ENCODE data around the gene LIMK1. TPM values are rescaled to one million over a fixed set of nuclear protein-coding genes. Genes with fewer than 3 reads are reported as not detected.

Gene LIMK1
- total and polyA plus RNA-seq, 5 donors from 2014 or later = 1.7 to 14.4 (median 2.8) TPM

DNA sequence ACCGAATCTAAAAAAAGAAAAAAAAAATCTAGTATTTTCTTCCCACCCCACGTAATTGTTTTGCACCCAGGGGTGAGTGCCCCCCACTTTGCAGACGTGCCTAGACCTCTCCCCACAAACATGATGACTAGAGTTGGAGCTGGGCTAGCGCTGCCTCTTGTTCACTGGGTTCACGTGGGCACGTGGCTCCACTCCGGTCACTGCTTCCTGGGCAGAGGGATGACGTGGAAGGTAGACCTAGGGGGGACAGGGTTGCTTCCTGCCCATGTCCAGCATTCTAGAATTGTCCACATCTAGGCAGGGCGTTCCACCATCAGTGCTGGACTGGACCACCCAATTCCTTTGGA is 861 bp upstream of the LIMK1 start:
- peaks cover 0 to 21% (median 0%) of the 10 kb centered on the region in 4 donors for H3K4me1 Mint-ChIP-seq
- H3K27me3 Mint-ChIP-seq = no peaks in the 10 kb centered on the region
- H3K9me3 Mint-ChIP-seq = peaks cover 0 to 2% (median 0%) of the 10 kb centered on the region in 7 donors
- H3K4me3 Mint-ChIP-seq = peak overlapping the region in 3 of 4 donors; percentile 72 to 82 (median 73)
- Histone ChIP-seq H3K4me1 (ENCODE audit: control insufficient read depth, insufficient read depth, low read length, poor library complexity, severe bottlenecking) (peaks cover 20% of the 10 kb centered on the region), H3K9me3 (ENCODE audit: control insufficient read depth in 2 of 2, low read length in 2 of 2) (no peaks in the 10 kb centered on the region), H3K27me3 (ENCODE audit: control insufficient read depth, insufficient read depth, low read length) (no peaks in the 10 kb centered on the region), H3K4me3 (ENCODE audit: low read depth, low read length) (no peak overlapping the region), H3K27ac (ENCODE audit: insufficient read depth, low read length, poor library complexity, severe bottlenecking) (no peak overlapping the region), H3K36me3 (ENCODE audit: control insufficient read depth, insufficient read depth, low read length) (no peaks in the 10 kb centered on the region)
- H3K27ac Mint-ChIP-seq = no peak overlapping the region
- H3K36me3 Mint-ChIP-seq = no peaks in the 10 kb centered on the region
- ATAC-seq (ENCODE audit: low read depth in 2 of 2) (no peak), DNase-seq (no peak)

- Histone ChIP-seq H3K27ac (ENCODE audit: insufficient read depth, low read length, poor library complexity, severe bottlenecking) (no peak overlapping the region), H3K4me3 (ENCODE audit: low read depth, low read length) (no peak overlapping the region), H3K4me1 (ENCODE audit: control insufficient read depth, insufficient read depth, low read length, poor library complexity, severe bottlenecking) (peaks cover 20% of the 10 kb centered on the region), H3K36me3 (ENCODE audit: control insufficient read depth, insufficient read depth, low read length) (no peaks in the 10 kb centered on the region), H3K9me3 (ENCODE audit: control insufficient read depth in 2 of 2, low read length in 2 of 2) (no peaks in the 10 kb centered on the region), H3K27me3 (ENCODE audit: control insufficient read depth, insufficient read depth, low read length) (no peaks in the 10 kb centered on the region)
- ATAC-seq (ENCODE audit: low read depth in 2 of 2) = peak; percentile 59 to 60
- no peaks in the 10 kb centered on the region for H3K27me3 Mint-ChIP-seq
- peaks cover 0 to 24% (median 0%) of the 10 kb centered on the region in 4 donors for H3K4me1 Mint-ChIP-seq
- peak in 2 of 3 donors; percentile 18 to 70 for DNase-seq
- H3K9me3 Mint-ChIP-seq = no peaks in the 10 kb centered on the region
- H3K27ac Mint-ChIP-seq = no peak overlapping the region
- H3K36me3 Mint-ChIP-seq = no peaks in the 10 kb centered on the region
- peak overlapping the region; percentile 82 to 86 (median 84) for H3K4me3 Mint-ChIP-seq
Observed at GRCh38 chr7:74083928-74084721, 521 bp downstream of the LIMK1 start.

DNA sequence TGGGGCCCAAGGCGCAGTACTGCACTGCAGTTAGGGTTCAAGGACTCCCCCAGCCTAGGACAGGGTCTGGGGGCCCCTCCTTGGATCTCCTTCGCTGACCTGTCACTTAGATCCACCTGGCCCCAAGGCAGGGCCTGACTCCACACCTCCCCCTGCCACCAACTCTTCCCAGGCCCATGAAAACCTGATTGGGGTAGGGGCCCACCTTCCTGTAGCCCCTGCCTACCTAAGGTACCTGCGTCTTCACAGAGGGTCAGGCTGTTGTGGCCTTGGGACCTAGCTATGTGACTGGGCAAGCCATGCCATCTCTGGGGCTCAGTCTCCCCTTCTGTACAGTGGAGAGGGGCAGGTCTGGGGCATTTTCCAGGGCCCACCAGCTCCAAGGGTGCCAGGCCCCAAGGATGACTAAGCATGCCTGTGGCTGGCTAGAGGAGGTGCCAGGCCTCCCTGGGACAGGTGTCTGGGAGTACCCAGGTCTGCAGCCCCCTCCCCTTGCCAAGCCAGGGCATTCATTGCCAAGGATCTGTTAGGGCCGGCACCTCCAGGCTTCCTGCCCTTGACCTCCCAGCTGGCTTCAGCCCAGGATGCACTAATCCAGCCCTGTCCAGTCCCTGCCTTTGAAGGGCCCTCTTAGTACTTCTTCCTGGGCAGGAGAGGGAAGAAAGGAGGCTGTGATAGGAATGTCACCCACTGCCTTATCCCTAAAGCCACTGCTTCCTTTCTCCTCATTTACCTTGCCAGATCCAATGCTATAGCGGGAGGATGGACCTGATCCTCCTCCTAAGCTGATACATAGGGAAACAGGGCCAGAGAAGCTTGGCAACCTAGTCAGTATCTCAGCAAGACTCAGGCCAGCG is 1.3 kb downstream of the LIMK1 start:
- no peak overlapping the region for H3K27ac ChIP-seq (ENCODE audit: insufficient read depth, low read length, poor library complexity, severe bottlenecking)

GRCh38 chr7:74087791-74088453 is 4.3 kb downstream of the LIMK1 start:
- Histone ChIP-seq H3K27ac (ENCODE audit: insufficient read depth, low read length, poor library complexity, severe bottlenecking) (no peak overlapping the region), H3K4me1 (ENCODE audit: control insufficient read depth, insufficient read depth, low read length, poor library complexity, severe bottlenecking) (peaks cover 20% of the 10 kb centered on the region), H3K9me3 (ENCODE audit: control insufficient read depth in 2 of 2, low read length in 2 of 2) (no peaks in the 10 kb centered on the region), H3K4me3 (ENCODE audit: low read depth, low read length) (no peak overlapping the region), H3K27me3 (ENCODE audit: control insufficient read depth, insufficient read depth, low read length) (no peaks in the 10 kb centered on the region), H3K36me3 (ENCODE audit: control insufficient read depth, insufficient read depth, low read length) (no peaks in the 10 kb centered on the region)
- Mint-ChIP-seq H3K4me1 (peaks cover 0 to 33% (median 0%) of the 10 kb centered on the region in 4 donors), H3K36me3 (peaks cover 6% of the 10 kb centered on the region), H3K27me3 (no peaks in the 10 kb centered on the region), H3K4me3 (peak overlapping the region in 1 of 4 donors; percentile 69), H3K27ac (peak overlapping the region in 1 of 3 donors; percentile 76), H3K9me3 (no peaks in the 10 kb centered on the region)
- DNase-seq (no peak), ATAC-seq (ENCODE audit: low read depth in 2 of 2) (no peak)

More for the DNA sequence above, 1.3 kb downstream of the LIMK1 start:
- peaks cover 20% of the 10 kb centered on the region for H3K4me1 ChIP-seq (ENCODE audit: control insufficient read depth, insufficient read depth, low read length, poor library complexity, severe bottlenecking)
- no peak overlapping the region for H3K4me3 ChIP-seq (ENCODE audit: low read depth, low read length)
- Mint-ChIP-seq H3K27ac (peak overlapping the region in 1 of 3 donors; percentile 11), H3K4me3 (peak overlapping the region; percentile 82 to 86 (median 84)), H3K36me3 (peaks cover 6% of the 10 kb centered on the region), H3K9me3 (no peaks in the 10 kb centered on the region), H3K27me3 (no peaks in the 10 kb centered on the region), H3K4me1 (peaks cover 0 to 28% (median 0%) of the 10 kb centered on the region in 4 donors)
- DNase-seq (no peak), ATAC-seq (ENCODE audit: low read depth in 2 of 2) (no peak)
- H3K9me3 ChIP-seq (ENCODE audit: control insufficient read depth in 2 of 2, low read length in 2 of 2) = no peaks in the 10 kb centered on the region
- H3K36me3 ChIP-seq (ENCODE audit: control insufficient read depth, insufficient read depth, low read length) = no peaks in the 10 kb centered on the region
- H3K27me3 ChIP-seq (ENCODE audit: control insufficient read depth, insufficient read depth, low read length) = no peaks in the 10 kb centered on the region

DNA sequence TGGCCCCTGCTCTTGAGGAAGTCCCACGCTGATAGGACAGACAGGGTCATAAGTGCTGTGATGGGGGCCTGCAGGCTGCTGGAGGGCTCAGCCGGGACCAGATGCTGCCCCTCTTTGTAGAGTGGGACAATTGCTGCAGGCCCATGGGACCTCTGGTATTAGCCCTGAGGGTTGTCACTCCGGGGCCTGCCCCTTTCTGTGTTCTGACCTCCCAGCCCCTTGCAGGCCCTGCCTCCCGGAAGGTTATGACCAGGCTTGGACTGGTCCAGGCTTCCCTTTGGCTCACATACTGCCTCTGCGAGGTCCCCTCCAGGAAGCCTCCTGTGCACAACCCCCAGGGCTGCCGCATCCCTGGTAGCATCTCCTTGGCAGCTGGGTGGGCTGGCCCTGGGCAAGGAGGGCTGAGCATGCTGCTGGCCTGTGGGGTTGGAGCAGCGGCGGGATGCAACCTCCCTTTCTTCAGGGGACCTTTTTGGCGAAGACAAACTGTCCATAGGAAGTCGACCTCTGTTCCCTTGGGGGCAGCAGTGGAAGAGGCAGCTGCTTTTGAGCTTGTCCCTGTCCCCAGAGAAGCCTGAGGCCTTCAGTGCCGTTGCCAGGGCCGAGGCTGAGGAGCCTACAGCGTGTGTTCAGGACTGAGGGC is 8.8 kb downstream of the LIMK1 start:
- no peaks in the 10 kb centered on the region for H3K9me3 ChIP-seq (ENCODE audit: control insufficient read depth in 2 of 2, low read length in 2 of 2)
- Mint-ChIP-seq H3K9me3 (no peaks in the 10 kb centered on the region), H3K27me3 (no peaks in the 10 kb centered on the region), H3K4me3 (no peak overlapping the region), H3K27ac (peak overlapping the region; percentile 12 to 51 (median 20)), H3K36me3 (peaks cover 6% of the 10 kb centered on the region), H3K4me1 (peaks cover 0 to 30% (median 4%) of the 10 kb centered on the region in 4 donors)
- DNase-seq (no peak), ATAC-seq (ENCODE audit: low read depth in 2 of 2) (no peak)
- H3K4me3 ChIP-seq (ENCODE audit: low read depth, low read length) = no peak overlapping the region
- peak overlapping the region; percentile 78 for H3K27ac ChIP-seq (ENCODE audit: insufficient read depth, low read length, poor library complexity, severe bottlenecking)
- H3K36me3 ChIP-seq (ENCODE audit: control insufficient read depth, insufficient read depth, low read length) = no peaks in the 10 kb centered on the region
- H3K4me1 ChIP-seq (ENCODE audit: control insufficient read depth, insufficient read depth, low read length, poor library complexity, severe bottlenecking) = peaks cover 29% of the 10 kb centered on the region
- H3K27me3 ChIP-seq (ENCODE audit: control insufficient read depth, insufficient read depth, low read length) = no peaks in the 10 kb centered on the region

- no peak overlapping the region for H3K4me3 ChIP-seq (ENCODE audit: low read depth, low read length)
- Mint-ChIP-seq H3K4me1 (peaks cover 0 to 30% (median 5%) of the 10 kb centered on the region in 4 donors), H3K27me3 (no peaks in the 10 kb centered on the region), H3K4me3 (peak overlapping the region in 3 of 4 donors; percentile 32 to 94 (median 89)), H3K9me3 (no peaks in the 10 kb centered on the region), H3K27ac (peak overlapping the region in 2 of 3 donors; percentile 12 to 25), H3K36me3 (peaks cover 10% of the 10 kb centered on the region)
- H3K27me3 ChIP-seq (ENCODE audit: control insufficient read depth, insufficient read depth, low read length) = no peaks in the 10 kb centered on the region
- peak overlapping the region; percentile 78 for H3K27ac ChIP-seq (ENCODE audit: insufficient read depth, low read length, poor library complexity, severe bottlenecking)
- ATAC-seq (ENCODE audit: low read depth in 2 of 2) (no peak), DNase-seq (no peak)
- H3K36me3 ChIP-seq (ENCODE audit: control insufficient read depth, insufficient read depth, low read length) = no peaks in the 10 kb centered on the region
- H3K4me1 ChIP-seq (ENCODE audit: control insufficient read depth, insufficient read depth, low read length, poor library complexity, severe bottlenecking) = peaks cover 29% of the 10 kb centered on the region
- H3K9me3 ChIP-seq (ENCODE audit: control insufficient read depth in 2 of 2, low read length in 2 of 2) = no peaks in the 10 kb centered on the region
Observed at GRCh38 chr7:74092964-74093471, 9.4 kb downstream of the LIMK1 start.
